NCI-H187 treated with DMSO at 0.1 percent for 48 hours (cell line): ENCODE measurements around the gene CKB.
A peak's percentile ranks its signal among the peaks of the same experiment; 100 is the strongest.

Experiments used
- DNase-seq: peaks from one replicate; lab custom pipeline; 2025; lab: John Stamatoyannopoulos, UW

CKB gene

GRCh38 chr14:103537175-103537990 is 14.8 kb upstream of the CKB start:
- no peak for DNase-seq

DNA sequence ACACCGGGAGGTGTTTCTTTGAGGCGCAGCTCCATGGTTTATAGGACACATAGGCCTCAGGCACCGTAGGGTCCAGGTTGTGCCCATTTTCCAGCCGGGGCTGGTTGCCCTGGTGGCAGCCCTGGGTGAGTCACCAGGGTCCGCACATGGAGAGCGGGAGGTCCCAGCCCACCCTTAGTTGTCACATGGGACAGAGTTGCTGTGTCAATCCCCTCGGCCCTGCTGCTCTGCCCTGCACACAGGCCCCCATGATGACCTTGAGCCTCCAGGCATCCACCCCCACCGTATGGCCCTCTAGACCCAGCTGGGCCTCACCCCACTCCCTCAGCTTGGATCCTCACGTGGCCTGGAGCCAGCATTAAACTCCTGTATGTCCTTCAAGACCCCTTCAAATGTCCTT is 14.1 kb upstream of the CKB start:
- DNase-seq: no peak

GRCh38 chr14:103535891-103536565 is 13.4 kb upstream of the CKB start:
- no peak for DNase-seq

- no peak for DNase-seq
Observed at GRCh38 chr14:103535081-103535890, 12.7 kb upstream of the CKB start.

DNA sequence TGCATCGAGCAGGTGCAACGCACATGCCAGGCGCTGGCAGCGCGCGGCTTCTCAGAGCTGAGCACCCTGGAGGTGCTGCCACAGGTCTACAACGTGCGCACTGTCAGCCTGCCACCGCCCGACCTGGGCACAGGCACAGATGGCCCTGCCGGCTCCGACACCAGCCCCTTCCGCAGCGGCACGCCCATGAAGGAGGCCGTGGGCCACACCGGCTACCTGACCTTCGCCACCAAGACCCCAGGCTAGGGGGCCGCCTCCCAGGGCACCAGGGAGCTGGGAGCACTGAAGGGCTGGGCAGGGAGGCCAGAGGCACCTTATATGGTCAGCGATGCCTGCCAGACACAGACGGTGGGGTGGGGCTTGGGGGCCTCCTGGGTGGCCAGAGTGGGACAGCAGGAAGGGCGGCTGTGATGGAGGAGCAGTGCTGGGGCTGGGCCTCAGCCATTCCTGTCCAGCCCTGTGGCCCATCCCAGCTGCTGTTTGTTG is 12.0 kb upstream of the CKB start:
- DNase-seq: no peak

DNA sequence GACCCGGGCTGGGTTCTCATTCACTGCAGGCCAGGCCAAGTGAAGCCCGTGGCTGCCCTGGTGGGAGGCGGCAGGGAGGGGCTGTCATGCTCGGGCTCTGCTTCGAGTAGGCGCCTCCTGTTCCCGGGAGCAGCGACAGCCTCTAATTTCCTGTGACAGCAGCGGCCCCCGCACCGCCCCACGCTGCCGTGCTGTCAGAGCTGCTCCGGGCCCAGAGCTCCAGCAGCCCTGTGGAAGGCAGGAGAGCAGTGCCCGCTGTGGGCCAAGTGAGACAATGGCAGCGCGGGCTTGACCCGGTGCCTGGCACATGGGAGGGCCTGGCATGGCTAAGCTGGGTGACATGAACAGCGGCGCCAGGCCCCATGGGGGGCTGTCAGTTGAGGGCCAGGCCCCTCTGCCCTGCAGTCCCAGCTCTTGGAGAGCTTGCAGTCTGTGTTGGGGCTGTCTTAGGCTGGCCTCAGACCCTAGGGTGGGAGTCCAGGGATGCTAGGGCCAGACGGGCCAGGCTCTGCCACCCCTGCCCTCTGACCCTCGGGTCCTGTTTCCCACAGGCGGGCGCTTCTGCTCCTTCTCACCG is 11.5 kb upstream of the CKB start:
- DNase-seq: no peak

DNA sequence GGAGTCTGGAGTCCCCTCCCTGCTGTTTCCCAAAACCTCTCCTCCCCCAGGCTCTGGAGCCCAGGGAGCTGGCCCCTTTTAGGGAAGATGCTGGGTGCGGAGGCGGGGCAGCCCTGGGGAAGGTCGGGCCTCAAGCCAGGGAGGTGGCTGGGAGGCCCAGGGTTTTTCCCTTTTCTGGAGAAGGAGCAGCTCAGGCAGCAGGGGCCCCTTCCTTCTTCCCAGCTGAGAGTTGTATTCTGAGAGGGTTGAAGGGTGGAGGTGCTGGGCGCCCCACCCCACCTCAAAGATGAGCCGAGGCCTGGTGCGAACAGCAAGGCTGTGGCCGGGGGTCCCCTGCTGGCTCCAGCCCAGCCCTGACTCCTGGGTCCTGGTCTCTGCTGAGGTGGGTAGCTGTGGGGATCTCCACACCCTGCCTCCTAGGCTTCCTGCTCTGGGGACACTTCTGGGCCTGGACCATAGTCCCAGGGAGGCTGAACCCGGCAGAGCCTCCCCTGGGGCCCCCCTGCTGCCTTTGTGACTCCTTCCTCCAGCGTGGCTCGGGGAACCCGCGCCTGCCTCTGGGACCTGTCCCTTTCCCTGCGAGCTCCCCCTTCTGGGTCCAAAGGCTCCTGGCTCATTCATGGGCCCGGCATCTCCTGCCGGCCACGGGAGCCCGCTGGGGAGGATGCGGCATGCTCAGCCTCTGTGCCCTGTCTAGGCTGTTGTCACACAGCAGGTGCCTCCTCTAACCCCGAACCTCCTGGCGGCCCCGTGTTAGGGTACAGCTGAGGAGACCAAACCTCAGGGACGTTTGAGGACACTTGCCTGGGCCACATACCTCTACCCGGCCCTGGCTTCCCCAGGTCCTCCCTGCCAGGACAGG is 10.7 kb upstream of the CKB start:
- no peak for DNase-seq

- no peak for DNase-seq
Observed at GRCh38 chr14:103532216-103533136, 9.8 kb upstream of the CKB start.

GRCh38 chr14:103531421-103532215 is 9.0 kb upstream of the CKB start:
- no peak for DNase-seq

DNA sequence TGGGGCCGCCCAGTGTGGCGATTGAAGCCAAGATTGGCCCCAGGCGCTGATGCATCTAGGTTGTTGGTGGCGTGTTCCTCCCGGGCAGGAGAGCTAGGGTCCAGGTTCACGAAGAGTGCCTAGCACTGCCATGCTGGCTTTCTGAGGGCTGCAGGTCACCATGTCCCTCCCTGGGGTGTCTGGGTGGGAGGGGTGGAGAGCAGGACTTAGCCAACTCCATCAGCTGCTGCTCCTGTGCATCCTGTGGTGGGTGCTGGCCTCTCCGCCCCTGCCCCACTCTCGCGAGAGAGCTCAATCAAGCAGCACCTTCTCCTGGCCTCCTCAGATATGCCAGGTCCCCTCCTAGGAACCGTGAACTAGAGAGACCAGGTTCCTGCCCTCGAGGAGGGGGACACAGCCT is 8.2 kb upstream of the CKB start:
- no peak for DNase-seq

GRCh38 chr14:103530390-103530789 is 7.8 kb upstream of the CKB start:
- no peak for DNase-seq

- DNase-seq: no peak
Observed at GRCh38 chr14:103529383-103530365, 7.0 kb upstream of the CKB start.

GRCh38 chr14:103528587-103529382 is 6.2 kb upstream of the CKB start, which contains the start of gene TRMT61A:
Gene TRMT61A (plus strand): TSS chr14:103529196. CDS start chr14:103529979, 783 bp downstream.
- peak; percentile 68 for DNase-seq

GRCh38 chr14:103528146-103528586 is 5.5 kb upstream of the CKB start:
- DNase-seq: no peak

- no peak for DNase-seq
Observed at GRCh38 chr14:103527408-103528145, 4.9 kb upstream of the CKB start.

DNA sequence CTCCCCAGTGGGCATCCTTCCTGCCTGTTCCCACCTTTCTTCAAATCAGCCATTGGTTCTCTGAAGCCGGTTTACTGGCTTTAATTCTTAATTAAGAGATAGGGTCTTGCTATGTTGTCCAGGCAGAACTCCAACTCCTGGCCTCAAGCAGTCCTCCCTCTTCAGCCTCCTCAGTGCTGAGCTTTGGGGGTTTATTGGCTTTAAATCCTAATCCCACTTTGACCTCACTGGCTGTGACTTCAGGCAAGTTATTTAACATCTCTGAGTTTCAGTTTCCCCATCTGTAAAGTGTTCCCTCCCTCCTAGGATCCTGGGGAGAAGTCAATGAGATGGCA is 4.3 kb upstream of the CKB start:
- no peak for DNase-seq
